ENCODE measurements around the gene RAD51B.

DNA sequence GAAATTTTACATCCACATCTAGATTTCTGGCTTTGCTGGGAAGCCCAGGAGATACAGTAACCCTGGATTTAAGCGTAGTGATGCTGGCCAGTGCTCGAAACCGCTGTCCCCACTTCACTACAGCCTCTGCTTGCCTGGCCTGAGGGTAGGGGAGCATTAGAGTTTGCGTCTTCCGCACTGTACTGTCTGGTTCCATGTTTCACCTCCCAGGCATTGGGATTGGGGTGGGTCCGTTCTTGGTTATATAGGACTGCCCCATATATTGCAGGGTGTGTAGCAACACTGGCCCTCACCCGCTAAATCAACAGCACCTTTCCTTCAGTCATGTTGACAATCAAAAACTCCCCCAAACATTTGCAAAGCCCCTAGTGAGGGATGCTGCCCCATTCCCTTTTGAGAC is 732.5 kb downstream of the RAD51B start:
- TF ChIP-seq, protein P1, sequence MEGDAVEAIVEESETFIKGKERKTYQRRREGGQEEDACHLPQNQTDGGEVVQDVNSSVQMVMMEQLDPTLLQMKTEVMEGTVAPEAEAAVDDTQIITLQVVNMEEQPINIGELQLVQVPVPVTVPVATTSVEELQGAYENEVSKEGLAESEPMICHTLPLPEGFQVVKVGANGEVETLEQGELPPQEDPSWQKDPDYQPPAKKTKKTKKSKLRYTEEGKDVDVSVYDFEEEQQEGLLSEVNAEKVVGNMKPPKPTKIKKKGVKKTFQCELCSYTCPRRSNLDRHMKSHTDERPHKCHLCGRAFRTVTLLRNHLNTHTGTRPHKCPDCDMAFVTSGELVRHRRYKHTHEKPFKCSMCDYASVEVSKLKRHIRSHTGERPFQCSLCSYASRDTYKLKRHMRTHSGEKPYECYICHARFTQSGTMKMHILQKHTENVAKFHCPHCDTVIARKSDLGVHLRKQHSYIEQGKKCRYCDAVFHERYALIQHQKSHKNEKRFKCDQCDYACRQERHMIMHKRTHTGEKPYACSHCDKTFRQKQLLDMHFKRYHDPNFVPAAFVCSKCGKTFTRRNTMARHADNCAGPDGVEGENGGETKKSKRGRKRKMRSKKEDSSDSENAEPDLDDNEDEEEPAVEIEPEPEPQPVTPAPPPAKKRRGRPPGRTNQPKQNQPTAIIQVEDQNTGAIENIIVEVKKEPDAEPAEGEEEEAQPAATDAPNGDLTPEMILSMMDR (conservative IDR thresholded peaks at IDR 0.05) = no peak
- no peak for TF ChIP-seq EZH2 (IDR thresholded peaks at IDR 0.05; ENCODE audit: low read depth)
